Stimulated activated naive CD8-positive, alpha-beta T cell treated with anti-CD3 and anti-CD28 coated beads, Interleukin-15, Interleukin-2, amounts not matched to agents 100 ng/mL and 50 ng/mL, for 24 hours (primary cell): ENCODE data around the gene PLEKHG4B.
"Not testable (repeated sequence)": the region's sequence is repeated elsewhere in the genome, so short reads cannot be mapped to it uniquely, and the experiment has no call there.

Source experiments
- H3K27ac Mint-ChIP-seq: one replicate; pipeline ENCODE4 v1.8.0; 2021; ENCODE audit warnings: mild to moderate bottlenecking, mixed read lengths
- H3K27me3 Mint-ChIP-seq: one replicate; pipeline ENCODE4 v1.8.0; 2021; ENCODE audit warnings: mixed read lengths
- H3K36me3 Mint-ChIP-seq: one replicate; pipeline ENCODE4 v1.8.0; 2021; ENCODE audit warnings: low read depth, mixed read lengths
- H3K4me1 Mint-ChIP-seq: one replicate; pipeline ENCODE4 v1.8.0; 2021; ENCODE audit warnings: low read depth, mixed read lengths
- H3K4me3 Mint-ChIP-seq: one replicate; pipeline ENCODE4 v1.8.0; 2021; ENCODE audit warnings: mild to moderate bottlenecking, mixed read lengths
- H3K9me3 Mint-ChIP-seq: one replicate; pipeline ENCODE4 v1.8.0; 2021; ENCODE audit warnings: mixed read lengths

PLEKHG4B gene

GRCh38 chr5:219991-220390, 128.0 kb downstream of the PLEKHG4B start:
- H3K4me1 Mint-ChIP-seq: peaks cover 63% of the 10 kb centered on the region
- peak overlapping the region; percentile 82 for H3K27ac Mint-ChIP-seq
- no peaks in the 10 kb centered on the region for H3K9me3 Mint-ChIP-seq
- H3K27me3 Mint-ChIP-seq: no peaks in the 10 kb centered on the region
- peaks cover 36% of the 10 kb centered on the region for H3K36me3 Mint-ChIP-seq
- peak overlapping the region; percentile 93 for H3K4me3 Mint-ChIP-seq

GRCh38 chr5:222951-223715, 131.2 kb downstream of the PLEKHG4B start:
- Mint-ChIP-seq H3K27ac (peak overlapping the region; percentile 77), H3K4me1 (peaks cover 46% of the 10 kb centered on the region), H3K36me3 (peaks cover 54% of the 10 kb centered on the region)
- H3K27me3 Mint-ChIP-seq, H3K9me3 Mint-ChIP-seq, H3K4me3 Mint-ChIP-seq: not testable (repeated sequence)

- Mint-ChIP-seq H3K9me3 (no peaks in the 10 kb centered on the region), H3K27me3 (no peaks in the 10 kb centered on the region), H3K4me3 (no peak overlapping the region), H3K27ac (no peak overlapping the region), H3K4me1 (peaks cover 46% of the 10 kb centered on the region), H3K36me3 (peaks cover 61% of the 10 kb centered on the region)
Measured at GRCh38 chr5:223791-224190, 131.8 kb downstream of the PLEKHG4B start.

GRCh38 chr5:225334-225733, 133.4 kb downstream of the PLEKHG4B start:
- Mint-ChIP-seq H3K4me1 (peaks cover 37% of the 10 kb centered on the region), H3K27me3 (no peaks in the 10 kb centered on the region), H3K9me3 (no peaks in the 10 kb centered on the region), H3K27ac (no peak overlapping the region), H3K36me3 (peaks cover 64% of the 10 kb centered on the region), H3K4me3 (no peak overlapping the region)

GRCh38 chr5:227375-227774, 135.4 kb downstream of the PLEKHG4B start:
- H3K27ac Mint-ChIP-seq, H3K9me3 Mint-ChIP-seq, H3K4me3 Mint-ChIP-seq, H3K27me3 Mint-ChIP-seq: not testable (repeated sequence)
- Mint-ChIP-seq H3K36me3 (peaks cover 66% of the 10 kb centered on the region), H3K4me1 (peaks cover 21% of the 10 kb centered on the region)

- Mint-ChIP-seq H3K4me1 (peaks cover 6% of the 10 kb centered on the region), H3K27me3 (no peaks in the 10 kb centered on the region), H3K4me3 (no peak overlapping the region), H3K36me3 (peaks cover 67% of the 10 kb centered on the region), H3K9me3 (no peaks in the 10 kb centered on the region), H3K27ac (no peak overlapping the region)
Measured at GRCh38 chr5:228886-229285, 136.9 kb downstream of the PLEKHG4B start.

GRCh38 chr5:230711-231110, 138.7 kb downstream of the PLEKHG4B start:
- no peaks in the 10 kb centered on the region for H3K9me3 Mint-ChIP-seq
- peaks cover 3% of the 10 kb centered on the region for H3K4me1 Mint-ChIP-seq
- H3K4me3 Mint-ChIP-seq: no peak overlapping the region
- no peak overlapping the region for H3K27ac Mint-ChIP-seq
- H3K36me3 Mint-ChIP-seq: peaks cover 67% of the 10 kb centered on the region
- H3K27me3 Mint-ChIP-seq: no peaks in the 10 kb centered on the region

GRCh38 chr5:231661-232060, 139.7 kb downstream of the PLEKHG4B start:
- Mint-ChIP-seq H3K36me3 (peaks cover 63% of the 10 kb centered on the region), H3K4me1 (peaks cover 3% of the 10 kb centered on the region), H3K27me3 (no peaks in the 10 kb centered on the region), H3K9me3 (no peaks in the 10 kb centered on the region), H3K27ac (no peak overlapping the region), H3K4me3 (no peak overlapping the region)

GRCh38 chr5:233426-233825, 141.5 kb downstream of the PLEKHG4B start:
- H3K27me3 Mint-ChIP-seq, H3K4me3 Mint-ChIP-seq, H3K27ac Mint-ChIP-seq, H3K9me3 Mint-ChIP-seq, H3K4me1 Mint-ChIP-seq: not testable (repeated sequence)
- peaks cover 49% of the 10 kb centered on the region for H3K36me3 Mint-ChIP-seq

GRCh38 chr5:234450-234849, 142.5 kb downstream of the PLEKHG4B start:
- Mint-ChIP-seq H3K9me3 (no peaks in the 10 kb centered on the region), H3K4me1 (peaks cover 3% of the 10 kb centered on the region)

GRCh38 chr5:235527-235926, 143.6 kb downstream of the PLEKHG4B start:
- H3K36me3 Mint-ChIP-seq: peaks cover 47% of the 10 kb centered on the region
- not testable (repeated sequence) for H3K27ac Mint-ChIP-seq, H3K4me1 Mint-ChIP-seq, H3K9me3 Mint-ChIP-seq, H3K4me3 Mint-ChIP-seq, H3K27me3 Mint-ChIP-seq

More at GRCh38 chr5:234450-234849, 142.5 kb downstream of the PLEKHG4B start:
- H3K36me3 Mint-ChIP-seq: peaks cover 42% of the 10 kb centered on the region
- no peak overlapping the region for H3K27ac Mint-ChIP-seq
- H3K27me3 Mint-ChIP-seq: no peaks in the 10 kb centered on the region
- no peak overlapping the region for H3K4me3 Mint-ChIP-seq

- not testable (repeated sequence) for H3K27me3 Mint-ChIP-seq, H3K4me1 Mint-ChIP-seq, H3K9me3 Mint-ChIP-seq, H3K4me3 Mint-ChIP-seq, H3K27ac Mint-ChIP-seq
- H3K36me3 Mint-ChIP-seq: peaks cover 57% of the 10 kb centered on the region
Measured at GRCh38 chr5:237931-238330, 146.0 kb downstream of the PLEKHG4B start.
